GM18951 (cell line): ENCODE results near the gene LDLRAD1.
"Not testable (repeated sequence)": the region's sequence is repeated elsewhere in the genome, so short reads cannot be mapped to it uniquely, and the experiment has no call there.

ENCODE experiments used
- POLR2A ChIP-seq: IDR thresholded peaks from 4 replicates; pipeline ENCODE4 v1.6.1; 2011; ENCODE audit warnings: mild to moderate bottlenecking; ENCODE audit not compliant: insufficient read length, insufficient read depth; ENCODE audit errors: extremely low read depth
- in situ Hi-C: fragments of 300-500 bp; cut with MboI; formaldehyde crosslinking; loops from one replicate; pipeline ENCODE4 v1.12.0; 2022; ENCODE audit warnings: low sequenced_read_pairs, mixed read lengths, inconsistent platforms; ENCODE audit not compliant: unreplicated experiment

LDLRAD1 gene

DNA sequence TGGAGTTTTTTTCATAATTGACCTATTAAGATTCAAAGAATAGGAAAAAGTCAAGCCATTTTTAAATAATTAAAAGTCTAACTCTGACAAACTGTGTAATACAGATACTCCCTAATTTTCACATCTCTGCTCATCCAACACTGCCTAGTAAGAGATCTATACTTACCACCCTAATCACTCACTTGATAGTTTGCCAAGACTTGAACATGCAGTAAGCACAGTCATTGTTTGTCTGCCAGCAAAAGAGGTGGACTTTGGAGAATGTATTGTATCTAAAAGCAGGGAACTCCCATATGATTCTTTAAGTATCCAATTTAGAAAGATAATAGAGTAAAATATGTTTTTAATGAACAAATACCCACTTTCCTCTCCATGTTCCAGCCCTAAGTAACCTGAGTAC, 19.5 kb upstream of the LDLRAD1 start:
- no peak for TF ChIP-seq POLR2A
- in situ Hi-C loops = no loop called here

DNA sequence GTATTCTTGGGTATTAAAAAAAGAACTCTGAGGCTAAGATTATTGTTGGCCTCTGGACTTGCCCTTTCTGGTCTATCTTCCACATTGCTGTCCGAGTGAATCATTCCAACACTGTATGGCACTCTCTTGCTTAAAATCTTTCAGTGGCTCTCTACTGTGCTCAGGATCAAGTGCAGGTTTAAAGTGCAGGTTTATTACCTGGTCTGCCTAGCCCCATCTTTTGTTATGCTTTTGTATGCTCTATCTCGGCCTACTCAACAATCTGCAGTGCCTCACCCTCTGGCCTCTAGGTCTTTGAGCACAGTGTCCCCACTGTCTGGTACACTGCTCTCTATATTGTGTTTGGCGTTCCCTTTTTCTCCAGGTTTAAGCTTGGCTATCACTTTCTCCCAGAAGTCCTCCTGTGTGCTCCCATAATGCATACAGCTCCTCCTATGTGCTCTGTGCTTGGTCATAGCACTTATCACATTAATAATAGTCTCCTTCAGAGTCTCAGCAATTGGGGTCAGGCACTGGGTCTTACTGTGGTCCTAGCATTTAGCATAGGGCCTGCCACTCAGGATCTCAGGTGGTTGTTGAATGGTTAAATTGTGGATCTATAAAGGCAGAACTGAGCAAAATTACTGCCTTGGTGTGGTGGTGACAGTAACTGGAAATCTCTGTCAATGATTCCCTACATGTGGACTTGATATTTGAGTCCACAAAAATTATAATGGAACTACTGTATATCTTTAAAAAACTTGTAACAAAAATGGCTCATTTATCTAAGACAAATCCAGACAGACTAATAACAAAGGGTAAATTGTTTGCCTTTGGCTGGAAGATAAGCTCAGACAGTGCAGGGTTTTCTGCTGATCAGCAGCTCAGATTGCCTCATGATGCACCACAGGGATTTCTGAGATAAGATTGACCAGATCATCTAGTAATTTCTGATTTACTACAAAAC, 10.6 kb upstream of the LDLRAD1 start:
- in situ Hi-C loops = no loop called here
- no peak for TF ChIP-seq POLR2A

GRCh38 chr1:54027848-54028247, 9.9 kb upstream of the LDLRAD1 start:
- in situ Hi-C loops = no loop called here
- TF ChIP-seq POLR2A = no peak

GRCh38 chr1:54024811-54025210, 6.8 kb upstream of the LDLRAD1 start:
- in situ Hi-C loops = not testable (repeated sequence)

DNA sequence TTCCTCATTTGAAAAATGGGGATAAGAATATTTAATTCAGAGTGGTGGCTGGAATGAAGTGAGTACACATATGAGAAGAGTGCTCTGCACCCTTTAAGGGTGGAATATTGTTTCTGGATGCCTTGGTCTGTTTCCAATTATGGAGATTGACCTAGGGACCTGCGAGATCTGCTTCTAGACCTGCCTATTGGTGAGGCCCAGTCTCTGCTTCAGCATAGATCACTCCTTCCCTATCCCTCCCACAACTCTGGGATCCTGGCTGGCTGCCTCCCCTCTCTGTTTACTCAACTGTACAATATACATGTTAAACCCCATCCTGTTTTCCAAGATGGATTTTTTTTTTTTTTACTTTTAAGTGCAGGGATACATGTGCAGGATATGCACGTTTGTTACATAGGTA, 6.4 kb upstream of the LDLRAD1 start:
- in situ Hi-C loops = no loop called here
- no peak for TF ChIP-seq POLR2A

DNA sequence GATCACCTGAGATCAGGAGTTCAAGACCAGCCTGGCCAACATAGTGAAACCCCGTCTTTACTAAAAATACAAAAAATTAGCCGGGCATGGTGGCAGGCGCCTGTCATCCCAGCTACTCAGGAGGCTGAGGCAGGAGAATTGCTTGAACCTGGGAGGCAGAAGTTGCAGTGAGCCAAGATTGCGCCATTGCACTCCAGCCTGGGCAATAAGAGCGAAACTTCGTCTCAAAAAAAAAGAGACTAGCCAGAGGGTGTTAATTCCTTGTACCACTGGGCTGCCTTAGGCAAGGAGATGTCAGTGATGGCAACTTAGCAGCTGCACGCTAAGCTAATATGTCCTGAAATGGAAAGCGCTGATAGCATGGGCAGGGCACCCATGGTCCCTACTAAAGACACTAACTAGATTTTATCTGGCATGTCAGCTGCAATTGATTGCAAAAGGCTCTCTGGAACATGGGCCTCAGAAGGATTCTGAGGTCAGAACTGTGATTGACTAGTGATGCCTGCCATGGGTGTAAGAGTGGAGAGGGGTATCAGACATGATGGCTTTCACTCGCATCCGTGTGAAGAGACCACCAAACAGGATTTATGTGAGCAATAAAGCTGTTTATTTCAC, 1.7 kb upstream of the LDLRAD1 start:
- in situ Hi-C loops = not testable (repeated sequence)

- in situ Hi-C loops = no loop called here
- TF ChIP-seq POLR2A = no peak
Measured at GRCh38 chr1:54018635-54019034, 649 bp upstream of the LDLRAD1 start.

GRCh38 chr1:54016343-54017282, 1.4 kb downstream of the LDLRAD1 start:
- in situ Hi-C loops = no loop called here
- no peak for TF ChIP-seq POLR2A

DNA sequence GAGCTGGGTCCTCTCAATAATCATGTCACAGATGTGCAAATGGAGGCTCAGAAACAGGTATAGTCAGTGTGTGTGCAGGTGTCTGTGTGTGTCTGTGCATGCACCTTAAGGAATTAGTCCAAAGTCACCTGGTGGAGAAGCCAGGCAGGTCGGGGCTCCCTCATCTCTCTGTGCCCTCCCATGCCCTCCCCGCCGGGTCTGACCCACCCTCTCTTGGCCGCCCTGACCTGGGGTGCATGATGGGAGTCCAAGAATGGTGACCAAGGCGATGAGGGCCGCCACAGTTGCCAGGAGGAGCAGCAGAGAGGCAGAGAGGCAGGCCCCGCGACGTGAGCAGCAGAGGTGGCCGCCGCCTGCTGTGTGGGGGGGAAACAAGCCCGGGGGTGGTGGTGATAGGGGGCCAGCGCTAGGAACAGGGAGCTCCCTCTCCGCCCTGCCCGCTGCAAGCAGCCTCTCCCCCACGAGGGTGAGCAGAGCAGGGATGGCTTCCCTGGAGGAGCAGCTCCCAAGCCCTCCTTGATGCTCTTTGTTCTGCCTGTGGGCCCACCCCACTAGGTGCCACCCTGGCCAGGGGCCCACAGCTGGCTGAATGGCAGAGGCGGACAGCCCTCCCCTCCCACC, 3.9 kb downstream of the LDLRAD1 start:
- in situ Hi-C loops = no loop called here

DNA sequence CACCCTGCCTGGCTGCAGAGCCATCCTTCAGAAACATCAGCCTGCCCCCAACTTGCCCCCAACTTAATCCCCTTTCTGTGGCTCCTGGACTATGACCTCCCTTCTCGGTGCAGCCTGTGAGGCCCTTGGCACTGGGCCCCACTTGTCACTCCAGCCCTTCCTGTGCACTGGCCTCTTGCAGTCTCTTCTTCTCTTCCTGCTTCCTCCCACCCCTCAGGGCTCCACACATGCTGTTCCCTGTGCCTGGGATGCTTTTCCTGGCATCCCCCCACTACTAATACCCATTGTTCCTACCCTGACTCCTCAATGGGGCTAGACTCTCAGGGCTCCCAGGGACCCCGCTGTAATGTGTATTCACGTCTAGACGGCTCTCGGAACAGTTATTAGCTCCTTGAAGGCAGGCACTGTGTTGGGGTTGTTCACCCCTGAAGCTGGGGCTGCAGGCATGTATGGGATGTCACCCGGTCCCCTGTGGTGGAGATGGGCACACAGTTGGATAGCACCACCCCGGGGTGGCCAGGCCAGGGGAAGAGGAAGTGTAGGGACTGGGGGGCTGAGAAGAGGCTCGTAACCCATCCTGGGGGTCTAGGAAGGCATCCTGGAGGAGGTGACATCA, 4.5 kb downstream of the LDLRAD1 start:
- in situ Hi-C loops = no loop called here
- TF ChIP-seq POLR2A = no peak

More for the DNA sequence above, 3.9 kb downstream of the LDLRAD1 start:
- no peak for TF ChIP-seq POLR2A

- no peak for TF ChIP-seq POLR2A
- in situ Hi-C loops = no loop called here
Measured at GRCh38 chr1:54012863-54013262, 5.1 kb downstream of the LDLRAD1 start.

DNA sequence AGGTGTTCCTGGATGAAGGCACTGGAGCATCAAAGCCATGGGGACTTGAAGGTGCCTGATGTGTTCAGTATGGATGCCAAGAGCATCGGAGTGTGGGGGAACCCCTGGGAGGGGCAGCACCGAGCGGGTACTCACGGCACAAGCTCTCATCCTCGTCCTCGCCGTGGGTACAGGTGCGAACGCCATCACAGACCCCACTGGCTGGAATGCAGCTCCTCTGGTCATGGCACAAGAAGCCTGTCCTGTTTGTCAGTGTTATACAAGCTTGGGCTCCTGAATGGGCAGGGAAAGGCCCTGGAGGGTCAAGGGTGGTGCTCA, 6.0 kb downstream of the LDLRAD1 start:
- no peak for TF ChIP-seq POLR2A
- in situ Hi-C loops = no loop called here
